Epithelial cell of esophagus (primary cell): ENCODE results near the gene MYO1B.

Experiments used
- DNase-seq: peaks from one replicate; pipeline ENCODE4 v3.0.0; 2010; ENCODE audit warnings: low read depth
- H3K4me3 ChIP-seq: 2 replicates; pipeline ENCODE4 v1.5.1; 2011; ENCODE audit warnings: mild to moderate bottlenecking, low read length, control low read depth
- TF ChIP-seq, protein P1 (sequence below): IDR thresholded peaks from 2 replicates; pipeline ENCODE4 v1.5.1; 2011; ENCODE audit warnings: low read depth, mild to moderate bottlenecking, low read length, control low read depth, inconsistent platforms; ENCODE audit not compliant: insufficient read depth; ENCODE audit errors: missing control alignments

Gene MYO1B

DNA sequence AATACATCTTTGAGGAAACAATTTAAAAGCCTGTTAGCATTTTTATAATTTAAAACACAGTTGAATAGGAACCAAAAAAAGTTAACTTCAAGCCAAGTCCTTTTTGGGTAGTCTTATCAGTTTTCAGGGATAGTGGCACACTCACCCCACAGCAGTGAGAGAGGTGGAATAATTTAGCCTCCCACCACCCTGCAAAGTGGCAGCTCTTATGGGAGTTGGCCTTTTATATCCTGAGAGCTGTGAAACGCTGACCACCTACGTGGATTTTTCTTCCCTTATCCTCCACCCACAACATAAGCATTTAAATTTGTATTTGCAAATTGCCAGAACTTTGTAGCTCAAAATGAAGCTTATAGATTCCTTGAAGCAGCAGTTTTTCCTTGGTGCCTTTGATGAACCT lies 167.1 kb downstream of the MYO1B start:
- no peak overlapping the region for H3K4me3 ChIP-seq
- TF ChIP-seq, protein P1, sequence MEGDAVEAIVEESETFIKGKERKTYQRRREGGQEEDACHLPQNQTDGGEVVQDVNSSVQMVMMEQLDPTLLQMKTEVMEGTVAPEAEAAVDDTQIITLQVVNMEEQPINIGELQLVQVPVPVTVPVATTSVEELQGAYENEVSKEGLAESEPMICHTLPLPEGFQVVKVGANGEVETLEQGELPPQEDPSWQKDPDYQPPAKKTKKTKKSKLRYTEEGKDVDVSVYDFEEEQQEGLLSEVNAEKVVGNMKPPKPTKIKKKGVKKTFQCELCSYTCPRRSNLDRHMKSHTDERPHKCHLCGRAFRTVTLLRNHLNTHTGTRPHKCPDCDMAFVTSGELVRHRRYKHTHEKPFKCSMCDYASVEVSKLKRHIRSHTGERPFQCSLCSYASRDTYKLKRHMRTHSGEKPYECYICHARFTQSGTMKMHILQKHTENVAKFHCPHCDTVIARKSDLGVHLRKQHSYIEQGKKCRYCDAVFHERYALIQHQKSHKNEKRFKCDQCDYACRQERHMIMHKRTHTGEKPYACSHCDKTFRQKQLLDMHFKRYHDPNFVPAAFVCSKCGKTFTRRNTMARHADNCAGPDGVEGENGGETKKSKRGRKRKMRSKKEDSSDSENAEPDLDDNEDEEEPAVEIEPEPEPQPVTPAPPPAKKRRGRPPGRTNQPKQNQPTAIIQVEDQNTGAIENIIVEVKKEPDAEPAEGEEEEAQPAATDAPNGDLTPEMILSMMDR, result no peak
- DNase-seq, result no peak

DNA sequence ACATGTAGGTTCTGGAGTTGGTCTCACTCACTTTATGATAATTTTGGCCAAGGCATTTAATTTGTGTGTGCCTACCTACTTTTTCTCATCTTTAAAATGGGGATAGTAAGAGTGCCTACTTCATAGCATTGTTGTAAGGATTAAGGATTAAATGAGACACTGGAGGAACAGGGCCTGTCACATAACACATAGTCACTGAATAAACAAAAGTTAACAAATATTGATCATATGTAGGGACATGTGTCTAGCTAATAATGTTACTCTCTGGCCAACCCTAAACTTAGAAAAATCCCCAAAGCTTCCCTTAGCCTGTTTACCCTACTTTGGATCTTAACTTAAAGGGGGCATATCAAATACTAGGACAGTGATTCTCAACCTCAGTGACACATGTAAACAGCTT lies 169.9 kb downstream of the MYO1B start:
- TF ChIP-seq, protein P1, result no peak

DNA sequence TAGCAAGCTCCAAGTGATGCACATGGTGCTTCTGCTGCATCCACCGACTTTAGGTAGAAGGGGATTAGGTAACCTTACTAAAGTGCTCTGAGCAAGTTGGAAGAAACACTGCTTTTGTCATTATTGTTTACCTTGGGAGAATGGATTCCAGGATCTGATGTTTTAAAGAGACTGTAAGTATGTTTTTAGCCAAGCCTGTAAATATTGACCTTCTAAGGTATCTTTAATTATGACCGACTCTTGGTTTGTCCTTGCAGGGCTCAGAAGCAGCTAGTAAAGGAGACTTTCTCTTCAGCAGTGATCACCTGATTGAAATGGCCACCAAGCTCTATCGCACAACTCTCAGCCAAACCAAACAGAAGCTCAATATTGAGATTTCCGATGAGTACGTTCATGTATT lies 170.7 kb downstream of the MYO1B start:
- TF ChIP-seq, protein P1, result no peak
- H3K4me3 ChIP-seq, result no peak overlapping the region
- no peak for DNase-seq

More for the DNA sequence above, 169.9 kb downstream of the MYO1B start:
- H3K4me3 ChIP-seq, result no peak overlapping the region
- DNase-seq, result no peak

DNA sequence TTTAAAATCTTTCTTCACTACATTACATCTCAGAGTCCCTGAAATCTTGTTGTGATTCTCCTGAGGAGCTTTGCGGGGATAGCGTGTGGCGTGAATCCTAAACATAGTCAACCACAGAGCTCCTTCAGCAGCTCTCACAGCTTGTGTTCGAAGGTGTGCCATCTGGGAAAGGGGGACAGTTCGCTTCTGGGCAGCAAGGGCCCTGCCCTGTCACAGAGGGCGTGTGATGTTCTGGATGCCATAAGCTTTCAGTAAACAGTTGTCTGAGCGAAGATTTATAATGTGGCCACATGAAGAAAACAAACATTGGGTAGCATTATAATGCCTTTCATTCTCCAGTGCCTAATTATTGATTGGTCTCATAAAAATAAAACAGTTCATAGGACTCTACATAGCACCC lies 172.5 kb downstream of the MYO1B start:
- H3K4me3 ChIP-seq, result no peak overlapping the region
- DNase-seq, result no peak
- TF ChIP-seq, protein P1, result no peak

DNA sequence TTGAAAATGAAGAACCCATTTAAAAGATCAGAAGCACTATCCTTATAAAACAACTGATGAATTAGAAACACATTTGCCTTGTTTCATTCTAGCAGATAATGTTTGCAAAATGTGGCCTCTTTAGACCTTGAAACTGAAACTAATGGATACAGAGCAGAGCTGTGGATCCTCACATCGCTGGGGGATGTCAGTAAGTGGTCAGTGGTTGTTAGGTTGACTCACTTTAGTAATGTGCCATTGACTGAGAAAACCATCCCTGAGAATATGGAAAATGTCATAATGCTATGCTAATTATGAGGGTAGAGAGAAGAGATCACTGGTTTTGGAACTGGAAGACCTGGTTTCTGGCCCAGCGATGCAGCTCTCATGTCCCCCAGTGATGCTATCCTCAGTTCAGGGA lies 176.7 kb downstream of the MYO1B start:
- DNase-seq, result no peak
- TF ChIP-seq, protein P1, result no peak
- H3K4me3 ChIP-seq, result no peak overlapping the region

DNA sequence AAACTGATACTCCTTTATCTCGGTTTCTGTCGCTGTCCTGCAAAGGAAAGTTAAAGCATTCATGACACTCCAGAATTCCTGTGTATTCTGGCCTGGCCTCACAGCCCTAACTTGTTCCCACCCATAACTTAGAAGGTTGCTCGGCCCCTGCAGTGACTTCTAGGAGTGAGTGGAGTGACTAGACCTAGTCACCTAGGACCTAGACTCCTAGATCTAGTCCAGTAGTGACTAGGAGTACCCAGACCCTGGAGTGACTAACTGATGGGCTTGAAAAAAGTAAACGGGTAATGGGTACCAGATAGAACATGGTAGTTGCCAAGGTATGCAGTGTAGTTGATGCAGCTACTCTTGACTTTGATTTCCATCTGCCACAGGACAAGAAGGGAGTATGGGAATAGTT lies 181.8 kb downstream of the MYO1B start:
- no peak for DNase-seq
- H3K4me3 ChIP-seq, result no peak overlapping the region
- TF ChIP-seq, protein P1, result no peak

DNA sequence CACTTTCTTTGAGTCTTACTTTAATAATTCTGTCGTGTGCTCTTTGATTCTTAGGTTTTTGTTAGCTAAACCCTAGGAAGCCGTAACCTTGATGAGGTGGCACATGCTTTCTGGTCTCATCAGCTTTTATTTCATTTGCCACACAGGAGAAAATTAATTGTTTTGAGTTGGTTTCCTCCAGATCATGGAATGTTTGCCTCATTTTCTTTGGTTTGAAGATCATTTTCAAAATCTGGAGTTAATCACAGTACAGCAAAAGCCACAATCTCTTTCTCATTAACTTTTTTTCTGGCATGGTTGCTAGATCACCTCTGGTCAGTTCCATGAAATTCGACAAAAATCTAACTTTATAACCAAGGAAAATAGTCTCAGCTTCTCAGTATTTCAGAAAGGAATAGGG lies 182.9 kb downstream of the MYO1B start:
- H3K4me3 ChIP-seq, result no peak overlapping the region
- DNase-seq, result no peak
- TF ChIP-seq, protein P1, result no peak
